Measurements from ENCODE around the gene ELAVL2.

Gene ELAVL2

GRCh38 chr9:23686257-23686656, 139.8 kb downstream of the ELAVL2 start:
- Histone ChIP-seq H3K4me3 (ENCODE audit: low read depth, low read length) (no peak overlapping the region), H3K9me3 (ENCODE audit: control insufficient read depth, low read length) (no peaks in the 10 kb centered on the region), H2AFZ (no peak overlapping the region), H3K9ac (no peak overlapping the region), H3K4me1 (no peaks in the 10 kb centered on the region), H3K79me2 (no peaks in the 10 kb centered on the region), H3K4me2 (ENCODE audit: low read length) (no peak overlapping the region), H3K27me3 (ENCODE audit: control insufficient read depth, insufficient read depth, low read length) (no peaks in the 10 kb centered on the region), H3K36me3 (ENCODE audit: control insufficient read depth, insufficient read depth, low read length) (no peaks in the 10 kb centered on the region), H3K27ac (no peak overlapping the region)
- TF ChIP-seq, protein P1, sequence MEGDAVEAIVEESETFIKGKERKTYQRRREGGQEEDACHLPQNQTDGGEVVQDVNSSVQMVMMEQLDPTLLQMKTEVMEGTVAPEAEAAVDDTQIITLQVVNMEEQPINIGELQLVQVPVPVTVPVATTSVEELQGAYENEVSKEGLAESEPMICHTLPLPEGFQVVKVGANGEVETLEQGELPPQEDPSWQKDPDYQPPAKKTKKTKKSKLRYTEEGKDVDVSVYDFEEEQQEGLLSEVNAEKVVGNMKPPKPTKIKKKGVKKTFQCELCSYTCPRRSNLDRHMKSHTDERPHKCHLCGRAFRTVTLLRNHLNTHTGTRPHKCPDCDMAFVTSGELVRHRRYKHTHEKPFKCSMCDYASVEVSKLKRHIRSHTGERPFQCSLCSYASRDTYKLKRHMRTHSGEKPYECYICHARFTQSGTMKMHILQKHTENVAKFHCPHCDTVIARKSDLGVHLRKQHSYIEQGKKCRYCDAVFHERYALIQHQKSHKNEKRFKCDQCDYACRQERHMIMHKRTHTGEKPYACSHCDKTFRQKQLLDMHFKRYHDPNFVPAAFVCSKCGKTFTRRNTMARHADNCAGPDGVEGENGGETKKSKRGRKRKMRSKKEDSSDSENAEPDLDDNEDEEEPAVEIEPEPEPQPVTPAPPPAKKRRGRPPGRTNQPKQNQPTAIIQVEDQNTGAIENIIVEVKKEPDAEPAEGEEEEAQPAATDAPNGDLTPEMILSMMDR (IDR thresholded peaks at IDR 0.05) = no peak

DNA sequence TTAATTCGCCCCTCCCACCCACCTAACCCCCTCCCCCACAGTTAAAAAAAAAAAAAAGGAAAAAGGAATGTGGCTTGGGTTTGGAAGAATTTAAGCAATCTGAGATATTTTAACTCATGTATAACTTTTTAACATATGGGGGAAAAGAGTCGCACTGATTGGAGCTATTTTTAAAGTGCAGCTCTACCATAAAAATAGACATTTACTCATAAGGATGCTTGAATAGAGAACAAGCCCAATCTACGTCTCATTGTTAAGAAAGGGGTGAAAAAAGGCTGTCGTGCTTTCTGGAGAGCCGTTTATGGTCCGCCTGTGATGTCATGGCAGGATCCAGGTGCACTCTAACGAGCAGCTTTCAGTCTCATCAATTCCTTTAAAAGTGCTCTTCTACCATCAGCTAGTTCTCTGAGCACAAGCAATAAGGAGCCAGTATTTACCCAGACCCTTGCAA, 142.4 kb downstream of the ELAVL2 start:
- Histone ChIP-seq H3K9me3 (ENCODE audit: control insufficient read depth, low read length) (no peaks in the 10 kb centered on the region), H3K4me2 (ENCODE audit: low read length) (no peak overlapping the region), H3K9ac (no peak overlapping the region), H2AFZ (no peak overlapping the region), H3K36me3 (ENCODE audit: control insufficient read depth, insufficient read depth, low read length) (no peaks in the 10 kb centered on the region), H3K79me2 (no peaks in the 10 kb centered on the region), H3K27ac (no peak overlapping the region), H3K4me3 (ENCODE audit: low read depth, low read length) (no peak overlapping the region), H3K4me1 (no peaks in the 10 kb centered on the region), H3K27me3 (ENCODE audit: control insufficient read depth, insufficient read depth, low read length) (no peaks in the 10 kb centered on the region)
- TF ChIP-seq, protein P1 (IDR thresholded peaks at IDR 0.05) = no peak

DNA sequence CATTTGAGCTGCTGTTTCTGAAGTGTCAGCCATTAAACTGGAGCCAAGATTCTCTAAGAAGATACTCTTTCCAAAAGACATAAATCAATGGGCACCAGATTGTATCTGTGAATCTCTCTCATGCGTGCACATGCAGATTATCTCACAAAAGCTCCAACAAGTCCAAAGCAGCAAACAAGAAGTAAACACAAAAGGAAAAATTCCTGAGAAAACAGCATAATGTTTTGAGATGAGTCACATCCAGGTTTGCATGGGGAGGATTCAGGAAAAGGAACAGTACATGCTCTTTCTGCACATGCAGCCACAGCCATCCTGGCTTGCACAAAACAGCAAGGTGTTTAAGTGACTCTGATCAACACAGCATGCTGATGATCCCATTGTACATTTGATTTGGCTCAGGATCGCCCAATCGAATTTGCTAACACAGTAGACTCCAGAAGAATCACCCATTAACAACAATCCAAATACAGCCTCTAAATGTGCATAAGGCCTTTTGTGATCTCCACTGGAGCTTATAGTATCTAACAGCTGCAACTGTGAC, 143.1 kb downstream of the ELAVL2 start:
- H3K9me3 ChIP-seq (ENCODE audit: control insufficient read depth, low read length) = no peaks in the 10 kb centered on the region
- H3K9ac ChIP-seq = no peak overlapping the region
- no peak overlapping the region for H3K27ac ChIP-seq
- no peaks in the 10 kb centered on the region for H3K4me1 ChIP-seq
- H3K79me2 ChIP-seq = no peaks in the 10 kb centered on the region
- H3K27me3 ChIP-seq (ENCODE audit: control insufficient read depth, insufficient read depth, low read length) = no peaks in the 10 kb centered on the region
- no peak overlapping the region for H3K4me3 ChIP-seq (ENCODE audit: low read depth, low read length)
- H2AFZ ChIP-seq = no peak overlapping the region
- TF ChIP-seq, protein P1 (IDR thresholded peaks at IDR 0.05) = no peak
- no peaks in the 10 kb centered on the region for H3K36me3 ChIP-seq (ENCODE audit: control insufficient read depth, insufficient read depth, low read length)
- H3K4me2 ChIP-seq (ENCODE audit: low read length) = no peak overlapping the region

DNA sequence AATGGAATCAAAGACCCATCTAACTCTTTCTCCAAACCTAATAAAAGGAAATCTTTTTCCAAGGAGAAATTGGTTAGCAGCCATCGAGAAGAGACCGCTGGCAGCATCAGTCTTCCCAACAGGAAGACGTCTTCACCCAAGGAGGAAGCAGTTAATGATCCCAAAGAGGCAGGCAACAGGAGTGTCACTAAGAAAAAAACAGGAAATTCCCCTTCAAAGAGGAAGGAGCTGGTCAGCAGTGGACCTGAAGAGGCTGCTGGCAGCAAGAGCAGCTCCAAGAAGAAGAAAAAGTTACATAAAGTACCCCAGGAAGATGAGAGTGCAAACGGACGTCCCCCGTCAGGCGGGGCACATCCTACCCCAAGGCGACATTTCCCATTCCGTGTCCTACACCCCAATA, 143.7 kb downstream of the ELAVL2 start:
- Histone ChIP-seq H3K4me2 (ENCODE audit: low read length) (no peak overlapping the region), H3K27ac (no peak overlapping the region), H3K27me3 (ENCODE audit: control insufficient read depth, insufficient read depth, low read length) (no peaks in the 10 kb centered on the region), H2AFZ (no peak overlapping the region), H3K4me3 (ENCODE audit: low read depth, low read length) (no peak overlapping the region), H3K79me2 (no peaks in the 10 kb centered on the region), H3K4me1 (no peaks in the 10 kb centered on the region), H3K9ac (no peak overlapping the region), H3K36me3 (ENCODE audit: control insufficient read depth, insufficient read depth, low read length) (no peaks in the 10 kb centered on the region), H3K9me3 (ENCODE audit: control insufficient read depth, low read length) (no peaks in the 10 kb centered on the region)
- TF ChIP-seq, protein P1 (IDR thresholded peaks at IDR 0.05) = no peak

GRCh38 chr9:23677446-23677845, 148.6 kb downstream of the ELAVL2 start:
- Histone ChIP-seq H3K36me3 (ENCODE audit: control insufficient read depth, insufficient read depth, low read length) (no peaks in the 10 kb centered on the region), H3K9ac (no peak overlapping the region), H3K27me3 (ENCODE audit: control insufficient read depth, insufficient read depth, low read length) (no peaks in the 10 kb centered on the region), H3K79me2 (no peaks in the 10 kb centered on the region), H3K4me2 (ENCODE audit: low read length) (no peak overlapping the region), H3K9me3 (ENCODE audit: control insufficient read depth, low read length) (no peaks in the 10 kb centered on the region), H3K4me3 (ENCODE audit: low read depth, low read length) (no peak overlapping the region), H3K4me1 (no peaks in the 10 kb centered on the region), H2AFZ (no peak overlapping the region), H3K27ac (no peak overlapping the region)
- TF ChIP-seq, protein P1 (IDR thresholded peaks at IDR 0.05) = no peak

All from parathyroid adenoma (tissue), 2 donors.